ENCODE data around the gene KYAT1. TPM values are rescaled to one million over a fixed set of nuclear protein-coding genes. Genes with fewer than 3 reads are reported as not detected.

The KYAT1 gene
- total RNA-seq, 1 experiment from 2014 or later = 7.8 TPM

DNA sequence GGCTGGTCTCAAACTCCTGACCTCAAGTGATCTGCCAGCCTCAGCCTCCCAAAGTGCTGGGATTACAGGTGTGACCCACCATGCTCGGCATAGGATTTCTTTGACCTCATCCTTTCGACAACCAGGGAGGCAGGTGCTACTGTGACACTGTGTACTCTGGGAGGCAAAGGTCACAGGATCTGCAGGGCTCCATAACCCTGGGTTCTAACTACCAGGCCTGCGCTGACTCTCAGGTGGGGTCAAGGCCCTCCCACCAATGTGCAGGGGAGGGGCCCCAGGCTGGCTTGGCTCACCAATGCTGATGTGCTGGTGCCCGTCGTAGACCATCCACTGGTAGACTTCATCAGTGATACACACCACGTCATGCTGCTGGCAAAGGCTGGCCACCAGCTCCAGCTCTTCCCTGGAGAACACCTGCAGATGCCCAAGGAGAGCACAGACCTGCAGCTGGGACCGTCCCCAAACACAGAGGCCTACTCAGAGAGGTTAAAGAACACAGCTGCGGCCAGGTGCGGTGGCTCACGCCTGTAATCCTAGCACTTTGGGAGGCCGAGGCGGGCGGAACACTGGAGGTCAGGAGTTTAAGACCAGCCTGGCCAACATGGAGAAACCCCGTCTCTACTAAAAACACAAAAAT lies 45.1 kb downstream of the KYAT1 start:
- Mint-ChIP-seq H3K4me1 (ENCODE audit: low read depth, unreplicated experiment) (peaks cover 12% of the 10 kb centered on the region), H3K36me3 (ENCODE audit: insufficient read depth, unreplicated experiment) (peaks cover 12% of the 10 kb centered on the region), H3K9me3 (ENCODE audit: unreplicated experiment) (no peaks in the 10 kb centered on the region), H3K27me3 (ENCODE audit: insufficient read depth, unreplicated experiment) (no peaks in the 10 kb centered on the region), H3K4me3 (ENCODE audit: unreplicated experiment) (no peak overlapping the region), H3K27ac (ENCODE audit: unreplicated experiment) (no peak overlapping the region)
- no peaks in the 10 kb centered on the region; the same call in none of the 2 replicates for H3K36me3 ChIP-seq (ENCODE audit: control insufficient read depth, insufficient read depth, low read length)
- TF ChIP-seq, protein P1, sequence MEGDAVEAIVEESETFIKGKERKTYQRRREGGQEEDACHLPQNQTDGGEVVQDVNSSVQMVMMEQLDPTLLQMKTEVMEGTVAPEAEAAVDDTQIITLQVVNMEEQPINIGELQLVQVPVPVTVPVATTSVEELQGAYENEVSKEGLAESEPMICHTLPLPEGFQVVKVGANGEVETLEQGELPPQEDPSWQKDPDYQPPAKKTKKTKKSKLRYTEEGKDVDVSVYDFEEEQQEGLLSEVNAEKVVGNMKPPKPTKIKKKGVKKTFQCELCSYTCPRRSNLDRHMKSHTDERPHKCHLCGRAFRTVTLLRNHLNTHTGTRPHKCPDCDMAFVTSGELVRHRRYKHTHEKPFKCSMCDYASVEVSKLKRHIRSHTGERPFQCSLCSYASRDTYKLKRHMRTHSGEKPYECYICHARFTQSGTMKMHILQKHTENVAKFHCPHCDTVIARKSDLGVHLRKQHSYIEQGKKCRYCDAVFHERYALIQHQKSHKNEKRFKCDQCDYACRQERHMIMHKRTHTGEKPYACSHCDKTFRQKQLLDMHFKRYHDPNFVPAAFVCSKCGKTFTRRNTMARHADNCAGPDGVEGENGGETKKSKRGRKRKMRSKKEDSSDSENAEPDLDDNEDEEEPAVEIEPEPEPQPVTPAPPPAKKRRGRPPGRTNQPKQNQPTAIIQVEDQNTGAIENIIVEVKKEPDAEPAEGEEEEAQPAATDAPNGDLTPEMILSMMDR (IDR thresholded peaks at IDR 0.05; ENCODE audit: insufficient read depth in 1 of 2, low read depth in 1 of 2, low read length in 1 of 2, severe bottlenecking in 1 of 2, unreplicated experiment in 1 of 2) = no peak
- H3K4me1 ChIP-seq = peaks cover 20% of the 10 kb centered on the region
- DNase-seq = no peak
- no TSS peak for BruUV-seq (replicated peaks)
- H3K9me3 ChIP-seq = no peaks in the 10 kb centered on the region
- intact Hi-C loops (cut with micrococcal nuclease; ENCODE audit: unreplicated experiment) = no loop called here
- H3K4me3 ChIP-seq (ENCODE audit: low read depth, low read length) = no peak overlapping the region
- ChIA-PET POLR2A (no interaction called here), CTCF (no interaction called here)
- H3K27me3 ChIP-seq (replicated peaks; ENCODE audit: control insufficient read depth, insufficient read depth, low read length) = no peaks in the 10 kb centered on the region

DNA sequence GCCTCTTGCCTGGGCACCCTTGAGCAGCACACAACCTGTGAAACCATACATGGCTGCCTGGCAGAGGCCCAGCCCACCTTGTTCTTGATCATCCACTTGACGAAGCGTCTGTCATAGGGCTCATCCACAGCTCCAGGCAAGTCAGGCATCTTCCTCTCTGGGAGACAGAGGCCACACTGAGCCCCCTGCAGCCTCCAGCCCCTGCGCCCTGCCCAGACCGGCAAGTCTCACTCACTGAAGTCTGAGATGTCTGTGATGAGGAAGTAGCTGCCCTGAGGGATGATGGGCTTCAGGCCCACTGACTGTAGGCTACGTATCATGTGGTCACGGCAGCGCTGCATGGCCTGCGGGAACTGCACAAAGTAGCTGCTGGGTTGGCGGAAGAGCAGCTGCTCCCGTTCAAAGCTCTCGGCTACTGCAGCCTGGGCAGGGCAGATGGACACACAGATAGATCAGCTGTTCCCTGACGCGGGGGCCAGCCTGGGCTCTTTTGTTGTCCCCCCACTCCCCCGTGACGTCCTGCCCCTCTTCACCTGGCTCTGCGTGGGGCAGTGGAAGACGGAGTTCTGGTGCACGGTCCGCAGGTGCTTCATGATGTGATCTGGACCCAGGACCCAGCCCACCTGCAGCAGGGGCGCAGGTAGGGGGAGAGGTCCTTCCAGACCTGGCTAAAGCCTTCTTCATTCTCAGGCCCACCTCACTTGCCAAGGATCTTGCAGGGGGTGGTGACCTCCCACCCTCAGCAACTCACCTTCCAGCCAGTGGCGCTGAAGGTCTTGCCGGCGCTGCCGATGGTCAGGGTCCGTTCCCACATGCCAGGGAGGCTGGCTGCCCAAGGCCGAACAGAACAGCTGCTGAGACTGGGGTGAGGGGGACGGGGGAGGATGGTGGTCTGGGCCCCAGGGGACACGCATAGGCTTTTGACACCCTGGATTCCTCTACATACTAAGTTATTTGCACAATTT lies 46.2 kb downstream of the KYAT1 start:
- CTCF ChIA-PET = no interaction called here
- Mint-ChIP-seq H3K27ac (ENCODE audit: unreplicated experiment) (no peak overlapping the region), H3K4me3 (ENCODE audit: unreplicated experiment) (no peak overlapping the region), H3K4me1 (ENCODE audit: low read depth, unreplicated experiment) (peaks cover 12% of the 10 kb centered on the region), H3K36me3 (ENCODE audit: insufficient read depth, unreplicated experiment) (peaks cover 12% of the 10 kb centered on the region), H3K27me3 (ENCODE audit: insufficient read depth, unreplicated experiment) (no peaks in the 10 kb centered on the region), H3K9me3 (ENCODE audit: unreplicated experiment) (no peaks in the 10 kb centered on the region)
- Histone ChIP-seq H3K4me1 (peaks cover 20% of the 10 kb centered on the region), H3K27me3 (replicated peaks; ENCODE audit: control insufficient read depth, insufficient read depth, low read length) (no peaks in the 10 kb centered on the region), H3K9me3 (no peaks in the 10 kb centered on the region), H3K4me3 (ENCODE audit: low read depth, low read length) (no peak overlapping the region), H3K36me3 (ENCODE audit: control insufficient read depth, insufficient read depth, low read length) (no peaks in the 10 kb centered on the region; the same call in none of the 2 replicates)
- POLR2A ChIA-PET = no interaction called here
- no TSS peak for BruUV-seq (replicated peaks)
- intact Hi-C loops (cut with micrococcal nuclease; ENCODE audit: unreplicated experiment) = no loop called here
- TF ChIP-seq, protein P1 (IDR thresholded peaks at IDR 0.05; ENCODE audit: insufficient read depth in 1 of 2, low read depth in 1 of 2, low read length in 1 of 2, severe bottlenecking in 1 of 2, unreplicated experiment in 1 of 2) = no peak
- no peak for DNase-seq

DNA sequence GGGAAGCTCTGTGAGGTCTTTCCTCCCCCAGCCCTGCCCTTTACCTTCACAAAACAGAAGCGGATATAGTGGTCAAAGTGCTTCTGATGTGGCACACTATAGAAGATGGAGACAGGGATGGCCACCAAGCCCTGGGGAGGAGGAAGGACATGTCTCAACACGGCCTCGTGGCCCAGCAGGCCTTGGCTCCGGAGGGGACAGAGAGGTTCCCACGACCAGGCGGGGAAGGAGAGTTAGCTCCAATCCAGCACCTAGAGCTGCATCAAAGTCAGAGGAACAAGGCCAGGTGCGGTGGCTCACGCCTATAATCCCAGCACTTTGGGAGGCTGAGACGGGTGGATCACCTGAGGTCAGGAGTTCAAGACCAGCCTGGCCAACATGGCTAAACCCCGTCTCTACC lies 48.1 kb downstream of the KYAT1 start:
- Mint-ChIP-seq H3K27ac (ENCODE audit: unreplicated experiment) (no peak overlapping the region), H3K4me1 (ENCODE audit: low read depth, unreplicated experiment) (peaks cover 16% of the 10 kb centered on the region), H3K9me3 (ENCODE audit: unreplicated experiment) (no peaks in the 10 kb centered on the region), H3K27me3 (ENCODE audit: insufficient read depth, unreplicated experiment) (no peaks in the 10 kb centered on the region), H3K36me3 (ENCODE audit: insufficient read depth, unreplicated experiment) (peaks cover 21% of the 10 kb centered on the region), H3K4me3 (ENCODE audit: unreplicated experiment) (no peak overlapping the region)
- Histone ChIP-seq H3K4me1 (peaks cover 16% of the 10 kb centered on the region), H3K4me3 (ENCODE audit: low read depth, low read length) (no peak overlapping the region), H3K9me3 (no peaks in the 10 kb centered on the region), H3K36me3 (ENCODE audit: control insufficient read depth, insufficient read depth, low read length) (no peaks in the 10 kb centered on the region; the same call in none of the 2 replicates), H3K27me3 (replicated peaks; ENCODE audit: control insufficient read depth, insufficient read depth, low read length) (no peaks in the 10 kb centered on the region)
- CTCF ChIA-PET = no interaction called here
- TF ChIP-seq, protein P1 (IDR thresholded peaks at IDR 0.05; ENCODE audit: insufficient read depth in 1 of 2, low read depth in 1 of 2, low read length in 1 of 2, severe bottlenecking in 1 of 2, unreplicated experiment in 1 of 2) = no peak
- DNase-seq = no peak
- no TSS peak for BruUV-seq (replicated peaks)
- intact Hi-C loops (cut with micrococcal nuclease; ENCODE audit: unreplicated experiment) = no loop called here
- POLR2A ChIA-PET = no interaction called here

Measured in Caco-2 (cell line).